ENCODE measurements around the gene MTHFD2. TPM values are rescaled to one million over a fixed set of nuclear protein-coding genes. Genes with fewer than 3 reads are reported as not detected.

The MTHFD2 gene
- total RNA-seq, 2 donors from 2014 or later = 15.8 to 25.7 TPM

DNA sequence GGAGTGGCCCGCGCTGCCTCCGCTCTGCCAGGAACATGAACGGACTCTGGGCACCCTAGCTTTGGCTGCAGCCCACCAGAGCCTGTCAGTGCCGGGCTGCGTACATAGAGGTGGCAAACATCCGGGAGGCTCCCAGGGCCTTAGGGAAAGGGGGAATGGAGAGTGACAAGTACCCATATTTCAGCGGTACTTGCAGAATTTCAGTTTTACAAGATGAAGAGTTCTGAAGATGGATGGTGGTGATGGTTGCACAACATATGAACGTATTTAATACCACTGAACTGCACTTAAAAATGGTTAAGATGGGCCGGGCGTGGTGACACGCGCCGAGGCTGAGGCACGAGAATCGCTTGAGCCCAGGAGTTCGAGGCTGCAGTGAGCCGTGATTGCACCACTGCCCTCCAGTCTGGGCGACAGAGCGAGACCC, 873 bp downstream of the MTHFD2 start:
- no peaks in the 10 kb centered on the region for H3K9me3 ChIP-seq
- intact Hi-C loops (cut with DNase I) = no loop called here

DNA sequence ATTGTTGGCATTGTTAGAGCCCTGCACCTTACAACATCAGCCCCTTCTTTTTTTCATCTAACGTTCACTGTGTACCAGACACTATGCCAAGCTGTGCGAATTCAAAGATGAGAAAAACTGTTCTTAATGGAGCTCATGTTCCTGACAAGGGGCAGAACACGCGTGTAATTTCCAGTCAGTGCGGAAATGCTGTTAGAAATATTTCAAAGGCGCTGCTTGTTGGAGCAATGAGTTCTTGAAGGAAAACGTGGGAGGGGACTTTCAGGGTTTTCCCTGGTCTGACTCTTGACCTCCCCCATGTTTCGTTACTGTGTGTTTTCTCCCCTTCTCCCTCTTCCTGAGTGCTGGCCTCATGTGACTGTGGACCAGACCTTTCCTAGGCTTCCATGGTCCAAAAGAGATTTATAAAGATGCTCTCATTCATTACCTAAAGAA, 1.5 kb downstream of the MTHFD2 start:
- Histone ChIP-seq H3K9me3 (no peaks in the 10 kb centered on the region), H3K27me3 (no peaks in the 10 kb centered on the region), H3K4me1 (peaks cover 33% of the 10 kb centered on the region), H3K27ac (peak overlapping the region in 2 of 4 donors; percentile 94), H3K4me3 (no peak overlapping the region), H3K36me3 (replicated peaks in 1 of 2; ENCODE audit: insufficient read depth in 1 of 2, low read depth in 2 of 2) (no peaks in the 10 kb centered on the region)
- WGBS, 2 donors = 13 to 15% methylated on average over 7 to 8 of the region's 8 CpGs
- TF ChIP-seq, protein P1, sequence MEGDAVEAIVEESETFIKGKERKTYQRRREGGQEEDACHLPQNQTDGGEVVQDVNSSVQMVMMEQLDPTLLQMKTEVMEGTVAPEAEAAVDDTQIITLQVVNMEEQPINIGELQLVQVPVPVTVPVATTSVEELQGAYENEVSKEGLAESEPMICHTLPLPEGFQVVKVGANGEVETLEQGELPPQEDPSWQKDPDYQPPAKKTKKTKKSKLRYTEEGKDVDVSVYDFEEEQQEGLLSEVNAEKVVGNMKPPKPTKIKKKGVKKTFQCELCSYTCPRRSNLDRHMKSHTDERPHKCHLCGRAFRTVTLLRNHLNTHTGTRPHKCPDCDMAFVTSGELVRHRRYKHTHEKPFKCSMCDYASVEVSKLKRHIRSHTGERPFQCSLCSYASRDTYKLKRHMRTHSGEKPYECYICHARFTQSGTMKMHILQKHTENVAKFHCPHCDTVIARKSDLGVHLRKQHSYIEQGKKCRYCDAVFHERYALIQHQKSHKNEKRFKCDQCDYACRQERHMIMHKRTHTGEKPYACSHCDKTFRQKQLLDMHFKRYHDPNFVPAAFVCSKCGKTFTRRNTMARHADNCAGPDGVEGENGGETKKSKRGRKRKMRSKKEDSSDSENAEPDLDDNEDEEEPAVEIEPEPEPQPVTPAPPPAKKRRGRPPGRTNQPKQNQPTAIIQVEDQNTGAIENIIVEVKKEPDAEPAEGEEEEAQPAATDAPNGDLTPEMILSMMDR (IDR thresholded peaks at IDR 0.05) = no peak
- no peak for TF ChIP-seq POLR2A (IDR thresholded peaks at IDR 0.05)
- ATAC-seq = no peak
- intact Hi-C loops (cut with DNase I) = no loop called here
- DNase-seq = no peak

More for the DNA sequence above, 873 bp downstream of the MTHFD2 start:
- 3 to 4% methylated on average over 20 of the region's 20 CpGs for WGBS, 2 donors
- ATAC-seq (no peak), DNase-seq (no peak)
- TF ChIP-seq, protein P1 (IDR thresholded peaks at IDR 0.05) = no peak
- TF ChIP-seq POLR2A (IDR thresholded peaks at IDR 0.05) = no peak
- Histone ChIP-seq H3K27me3 (no peaks in the 10 kb centered on the region), H3K4me1 (peaks cover 29% of the 10 kb centered on the region), H3K36me3 (replicated peaks in 1 of 2; ENCODE audit: insufficient read depth in 1 of 2, low read depth in 2 of 2) (no peaks in the 10 kb centered on the region), H3K27ac (peak overlapping the region; percentile 89 to 96 (median 94)), H3K4me3 (peak overlapping the region; percentile 22 to 86)

DNA sequence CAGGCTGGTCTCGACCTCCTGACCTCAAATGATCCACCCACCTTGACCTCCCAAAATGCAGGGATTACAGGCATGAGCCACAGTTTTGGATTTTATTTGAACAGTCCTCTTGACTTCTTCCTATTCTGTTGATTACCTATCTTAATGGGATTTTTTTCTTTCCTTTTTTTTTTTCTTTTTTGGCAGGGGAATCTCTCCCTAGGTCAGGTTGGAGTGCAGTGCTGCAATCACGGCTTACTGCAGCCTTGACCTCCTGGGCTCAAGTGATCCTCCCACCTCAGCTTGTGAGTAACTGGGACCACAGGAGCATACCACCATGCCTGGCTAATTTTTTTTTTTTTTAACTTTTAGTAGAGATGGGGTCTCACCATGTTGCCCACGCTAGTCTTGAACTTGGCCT, 2.8 kb downstream of the MTHFD2 start:
- Histone ChIP-seq H3K9me3 (no peaks in the 10 kb centered on the region), H3K27ac (peak overlapping the region in 2 of 4 donors; percentile 28 to 50), H3K27me3 (no peaks in the 10 kb centered on the region), H3K4me3 (no peak overlapping the region), H3K4me1 (peaks cover 46% of the 10 kb centered on the region), H3K36me3 (replicated peaks in 1 of 2; ENCODE audit: insufficient read depth in 1 of 2, low read depth in 2 of 2) (no peaks in the 10 kb centered on the region)
- no peak for TF ChIP-seq POLR2A (IDR thresholded peaks at IDR 0.05)
- intact Hi-C loops (cut with DNase I) = no loop called here
- DNase-seq (no peak), ATAC-seq (no peak)
- WGBS, 2 donors = 52 to 56% methylated on average over 3 of the region's 3 CpGs

DNA sequence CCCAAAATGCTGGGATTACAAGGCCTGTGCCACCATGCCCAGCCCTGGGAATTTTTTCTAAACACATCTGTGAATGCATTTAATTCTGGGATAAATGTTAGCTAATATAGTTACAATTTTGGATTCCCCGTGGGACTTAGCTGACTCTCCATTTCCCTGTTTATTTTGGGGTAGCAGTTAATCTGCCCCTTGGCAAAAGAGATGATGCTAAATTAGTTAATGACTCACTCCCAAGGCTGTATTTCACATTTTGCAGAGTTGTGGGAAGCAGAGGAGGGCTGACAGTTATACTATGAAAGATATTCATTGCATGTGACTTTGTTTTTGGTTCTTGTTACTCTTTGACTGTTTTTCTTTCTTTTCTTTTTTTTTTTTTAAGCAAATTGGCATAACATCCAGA, 3.2 kb downstream of the MTHFD2 start:
- Histone ChIP-seq H3K36me3 (replicated peaks in 1 of 2; ENCODE audit: insufficient read depth in 1 of 2, low read depth in 2 of 2) (no peaks in the 10 kb centered on the region), H3K4me1 (peaks cover 50% of the 10 kb centered on the region), H3K27ac (peak overlapping the region in 2 of 4 donors; percentile 28 to 50), H3K9me3 (no peaks in the 10 kb centered on the region), H3K4me3 (no peak overlapping the region), H3K27me3 (no peaks in the 10 kb centered on the region)
- intact Hi-C loops (cut with DNase I) = no loop called here
- ATAC-seq = no peak
- no peak for DNase-seq
- WGBS, 2 donors = 17 to 23% methylated on average over 1 of the region's 1 CpG
- TF ChIP-seq, protein P1 (IDR thresholded peaks at IDR 0.05) = no peak
- TF ChIP-seq POLR2A (IDR thresholded peaks at IDR 0.05) = no peak

DNA sequence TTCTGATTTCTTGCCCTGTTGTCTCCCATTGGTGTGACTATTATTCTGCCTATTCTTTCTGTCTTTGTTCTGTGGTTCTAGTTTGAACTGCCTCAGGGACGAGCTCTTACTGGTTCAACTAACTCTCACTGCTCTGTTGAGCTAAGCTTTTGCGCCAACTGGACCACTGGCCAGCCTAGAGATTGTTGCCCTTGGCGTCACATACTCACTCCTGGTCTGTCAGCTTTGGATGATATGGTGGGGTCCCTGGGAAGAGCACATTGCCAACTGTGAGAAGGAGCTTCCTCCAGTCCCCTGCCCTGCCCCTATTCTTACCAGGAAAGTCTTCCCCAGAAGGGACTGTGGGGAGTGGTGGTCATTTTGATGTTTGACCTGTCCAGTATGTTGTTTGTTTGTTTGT, 6.0 kb downstream of the MTHFD2 start:
- H3K27ac ChIP-seq = peak overlapping the region in 2 of 4 donors; percentile 2 to 67
- H3K9me3 ChIP-seq = no peaks in the 10 kb centered on the region
- no peaks in the 10 kb centered on the region for H3K27me3 ChIP-seq
- no peak overlapping the region for H3K4me3 ChIP-seq
- ATAC-seq (no peak), DNase-seq (no peak)
- TF ChIP-seq POLR2A (IDR thresholded peaks at IDR 0.05) = no peak
- TF ChIP-seq, protein P1 (IDR thresholded peaks at IDR 0.05) = no peak
- intact Hi-C loops (cut with DNase I) = no loop called here
- peaks cover 0 to under 1% of the 10 kb centered on the region in 2 donors for H3K36me3 ChIP-seq (replicated peaks in 1 of 2; ENCODE audit: insufficient read depth in 1 of 2, low read depth in 2 of 2)
- WGBS, 2 donors = 90 to 94% methylated on average over 3 of the region's 3 CpGs
- peaks cover 49% of the 10 kb centered on the region for H3K4me1 ChIP-seq

Data from body of pancreas (tissue), 4 donors.